GM21515 (cell line): Measurements from ENCODE around the gene DPP10.

ENCODE experiments used
- ATAC-seq: cut with Tn5 transposase; IDR thresholded peaks from one replicate; pipeline ENCODE4 v1.9.1; 2021; ENCODE audit not compliant: unreplicated experiment

DPP10 gene

DNA sequence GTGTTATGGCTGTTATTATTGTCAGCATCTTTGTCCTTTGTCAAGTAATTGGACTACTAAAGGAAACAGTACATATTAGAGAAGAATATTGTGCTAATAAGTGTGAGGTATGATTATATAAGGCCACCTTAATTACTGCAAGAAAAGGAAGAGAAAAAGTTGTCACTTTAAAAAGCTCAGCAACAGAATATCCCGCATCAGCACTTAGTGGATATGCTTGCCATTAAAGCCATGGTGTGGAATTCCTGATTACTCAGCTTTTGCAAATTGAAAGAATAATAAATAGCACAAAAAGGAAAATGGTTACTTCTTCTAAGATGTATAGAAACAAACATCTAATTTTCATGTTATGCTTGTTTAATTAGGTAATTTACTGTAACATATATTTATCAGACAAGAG lies 347.5 kb downstream of the DPP10 start:
- no peak for ATAC-seq

DNA sequence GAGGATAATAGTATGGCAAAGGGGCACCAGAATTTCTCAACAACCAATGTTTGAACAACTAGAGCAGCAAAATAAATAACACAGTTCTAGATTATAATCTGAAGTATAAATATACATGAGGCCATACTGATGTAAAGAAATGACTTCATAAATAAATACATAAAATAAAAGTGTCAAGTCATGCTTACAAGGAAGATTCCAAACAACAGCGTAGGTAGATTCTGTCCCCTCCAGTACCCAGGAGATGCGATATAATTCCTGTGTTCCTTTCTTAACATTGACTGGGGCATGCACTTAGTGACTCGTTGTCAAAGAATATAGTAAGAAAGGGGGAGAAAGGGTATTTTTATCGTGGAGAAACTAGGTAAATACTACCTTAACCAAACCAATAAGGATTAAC lies 355.1 kb downstream of the DPP10 start:
- ATAC-seq: no peak

DNA sequence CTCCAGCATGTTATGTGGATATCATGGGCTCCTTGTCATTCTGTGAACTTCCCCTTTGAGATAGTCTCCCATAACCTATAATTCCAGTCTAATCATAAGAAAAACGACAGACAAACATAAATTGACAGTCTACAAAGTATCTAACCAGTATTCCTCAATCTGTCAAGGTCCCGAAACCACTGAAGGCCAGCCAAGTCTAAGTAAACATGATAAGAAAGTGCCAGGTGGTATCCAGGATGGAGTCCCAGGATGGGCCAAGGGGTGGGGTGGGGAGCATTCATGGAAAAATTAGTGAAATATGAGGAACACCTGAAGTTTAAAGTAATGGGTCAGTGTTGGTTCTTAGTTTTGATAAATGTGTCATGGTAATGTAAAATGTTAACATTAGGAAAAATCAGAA lies 355.5 kb downstream of the DPP10 start:
- no peak for ATAC-seq

DNA sequence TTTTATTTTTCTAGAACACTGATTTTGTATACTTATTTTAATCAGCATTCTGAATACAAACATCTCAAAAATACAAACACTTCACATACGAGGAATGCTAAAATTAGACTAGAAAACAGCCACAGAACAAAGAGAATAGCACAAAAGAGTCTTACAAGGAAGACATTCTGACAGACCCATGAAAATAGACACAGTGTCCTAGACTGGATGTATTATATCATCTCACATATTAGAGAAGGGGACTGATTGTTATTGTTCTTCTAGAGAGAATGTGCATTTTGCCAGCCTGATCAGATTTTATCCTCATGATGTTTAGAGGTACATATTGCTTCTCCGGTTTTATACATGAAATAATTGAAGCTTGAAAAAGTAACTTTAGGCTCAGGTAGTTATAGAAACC lies 357.9 kb downstream of the DPP10 start:
- no peak for ATAC-seq

DNA sequence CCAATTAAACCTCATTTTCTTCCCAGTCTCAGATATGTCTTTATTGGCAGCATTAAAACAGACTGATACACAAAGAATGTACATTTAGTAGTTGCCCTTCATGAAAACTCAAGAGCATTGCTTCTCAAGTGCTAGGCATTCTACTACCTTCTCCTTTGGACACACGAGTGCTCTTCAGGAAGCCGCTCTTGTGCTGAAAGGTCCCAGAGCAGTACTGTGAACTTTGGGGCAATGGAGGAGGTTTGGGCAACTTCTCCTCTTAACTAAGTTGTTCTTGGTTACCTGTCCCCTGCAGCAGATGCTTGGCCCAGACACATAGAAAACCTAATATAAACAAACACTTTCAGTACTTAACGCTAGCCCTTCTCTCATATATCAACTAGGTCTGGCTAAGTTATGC lies 362.8 kb downstream of the DPP10 start:
- no peak for ATAC-seq

DNA sequence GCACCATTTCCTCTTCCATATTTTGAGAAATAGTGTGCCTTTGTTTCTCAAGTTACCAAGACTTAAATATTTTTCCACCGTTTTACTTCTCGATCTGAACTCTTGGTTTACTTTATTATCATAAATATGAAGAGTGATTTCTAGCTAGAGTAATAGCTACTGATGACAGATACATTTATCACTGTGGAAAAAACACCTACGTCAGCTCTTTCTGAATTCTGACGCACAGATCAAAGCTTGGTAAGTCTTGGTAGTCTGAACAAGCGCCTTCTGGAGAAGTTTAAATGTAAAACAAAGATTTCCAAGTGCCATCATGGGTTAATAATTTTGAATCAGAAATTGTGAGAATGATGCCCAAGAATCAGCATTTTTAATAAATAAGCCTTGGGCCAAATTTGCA lies 367.7 kb downstream of the DPP10 start:
- ATAC-seq: no peak

DNA sequence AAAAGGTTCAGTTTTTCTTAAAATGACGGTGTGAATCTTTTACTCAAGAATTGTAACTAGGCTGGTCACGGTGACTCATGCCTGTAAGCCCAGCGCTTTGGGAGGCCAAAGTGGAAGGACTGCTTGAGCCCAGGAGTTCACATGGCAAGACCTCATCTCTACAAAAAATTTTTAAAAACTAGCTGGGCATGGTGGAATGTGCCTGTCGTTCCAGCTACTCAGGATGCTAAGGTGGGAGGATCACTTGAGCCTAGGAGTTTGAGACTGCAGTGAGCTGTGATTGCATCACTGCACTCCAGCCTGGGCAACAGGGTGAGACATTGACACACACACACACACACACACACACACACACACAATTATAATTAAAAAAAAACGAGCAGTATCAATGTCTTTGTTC lies 369.8 kb downstream of the DPP10 start:
- ATAC-seq: no peak

DNA sequence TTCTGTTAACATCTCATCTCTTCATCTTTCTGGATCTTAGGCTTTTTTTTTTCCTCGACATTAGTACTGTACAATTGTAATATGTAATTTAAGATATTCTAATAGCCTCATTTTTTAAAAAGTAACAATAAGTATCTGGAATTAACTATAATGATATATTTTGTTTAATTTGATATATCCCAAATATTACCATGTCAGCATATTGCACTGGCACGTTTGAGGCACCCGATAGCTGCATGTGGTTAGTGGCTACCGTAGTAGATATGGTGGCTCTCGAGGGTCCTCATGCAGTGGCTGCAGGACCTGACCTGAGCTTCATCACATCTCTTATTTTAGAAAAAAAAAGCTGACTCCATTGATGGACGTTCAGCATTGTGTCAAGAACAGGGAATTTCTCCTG lies 371.9 kb downstream of the DPP10 start:
- ATAC-seq: no peak

DNA sequence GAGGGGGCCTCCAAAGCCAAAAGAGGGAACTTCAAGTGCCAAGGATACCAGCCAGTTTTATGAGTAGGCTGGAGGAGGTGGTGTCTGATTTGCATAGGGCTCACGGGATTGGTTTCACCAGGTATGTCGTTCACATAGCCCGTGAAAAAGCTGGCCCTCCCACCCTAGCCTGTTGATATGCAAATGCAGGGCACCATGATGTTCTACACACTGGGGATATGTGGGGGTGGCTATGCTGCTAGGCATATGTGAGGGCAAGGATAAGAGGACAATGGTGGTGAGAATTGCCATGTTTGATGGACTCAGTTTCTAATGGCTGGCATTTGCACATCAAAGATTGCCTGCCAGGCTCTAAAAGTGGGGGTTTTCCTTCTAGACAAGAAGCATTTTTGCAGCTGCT lies 378.6 kb downstream of the DPP10 start:
- ATAC-seq: no peak

DNA sequence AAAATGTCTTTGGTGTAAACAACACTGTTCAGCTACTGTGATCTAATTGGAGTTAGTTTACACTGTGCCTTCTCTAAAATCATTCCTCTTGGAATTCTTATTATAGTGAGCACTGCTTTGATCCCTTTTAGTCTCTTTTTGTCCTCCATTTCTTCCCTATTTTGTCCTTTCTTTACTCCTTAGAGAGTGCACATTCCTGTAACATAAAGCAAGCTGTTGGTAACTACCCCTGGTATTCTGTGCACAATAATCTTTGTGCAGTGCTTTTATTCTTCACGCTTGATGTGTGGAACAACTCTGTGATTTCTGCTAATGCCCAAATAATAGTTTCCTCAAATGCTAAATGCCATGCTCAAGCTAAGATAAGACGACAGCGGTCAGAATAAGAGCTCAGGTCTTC lies 401.5 kb downstream of the DPP10 start:
- ATAC-seq: no peak

DNA sequence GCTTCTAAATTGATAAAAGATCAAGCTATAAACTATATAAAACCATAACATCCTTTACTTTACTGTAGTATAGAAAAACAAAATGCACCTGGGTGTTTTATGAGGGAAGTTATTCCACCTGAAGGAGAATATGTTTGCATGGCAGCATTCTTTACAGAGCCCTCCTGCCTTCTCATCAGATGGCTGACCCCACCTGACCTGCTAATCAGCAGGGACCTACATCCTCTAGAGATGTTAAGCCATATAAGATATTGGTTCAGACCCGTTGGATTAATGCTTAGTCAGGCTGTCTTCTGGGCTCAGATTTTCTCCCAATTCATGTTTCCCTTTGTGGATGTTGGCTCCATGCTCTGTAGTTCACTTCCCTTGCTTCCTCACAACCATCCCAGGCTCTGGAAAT lies 414.8 kb downstream of the DPP10 start:
- ATAC-seq: no peak

DNA sequence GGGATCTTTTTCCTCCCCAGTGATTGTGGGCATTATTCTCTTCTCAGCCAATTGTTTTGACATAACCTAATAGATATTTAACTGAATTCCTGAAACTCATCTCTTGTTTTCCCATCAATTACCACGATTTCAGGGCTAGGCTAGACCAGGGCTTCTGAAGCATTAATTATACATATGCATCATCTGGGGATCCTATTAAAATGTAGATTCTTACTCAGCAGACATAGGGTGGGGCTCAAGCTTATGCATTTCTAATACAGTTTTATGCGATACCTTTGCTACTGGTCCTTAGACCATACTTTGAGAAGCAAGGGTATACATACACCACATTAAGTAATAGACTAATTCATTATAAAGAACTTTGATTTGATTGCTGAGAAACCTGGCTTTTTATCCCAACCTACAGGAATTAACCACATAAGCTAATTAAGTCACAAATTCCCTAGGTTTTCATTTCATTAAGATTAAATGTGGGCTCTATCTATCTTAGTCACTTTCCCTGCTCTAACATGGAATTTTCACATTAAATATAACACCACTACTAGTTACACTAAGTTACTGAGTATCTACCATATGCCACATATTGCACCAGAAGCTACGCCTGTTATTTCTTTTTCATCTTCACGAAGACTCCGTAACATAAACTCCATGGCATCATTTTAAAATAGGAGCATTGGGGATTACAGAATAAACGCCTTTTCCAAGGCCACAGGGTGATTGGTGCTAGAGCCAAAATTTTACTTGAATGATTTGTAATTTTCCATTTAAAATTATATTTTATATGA lies 417.5 kb downstream of the DPP10 start:
- ATAC-seq: no peak

DNA sequence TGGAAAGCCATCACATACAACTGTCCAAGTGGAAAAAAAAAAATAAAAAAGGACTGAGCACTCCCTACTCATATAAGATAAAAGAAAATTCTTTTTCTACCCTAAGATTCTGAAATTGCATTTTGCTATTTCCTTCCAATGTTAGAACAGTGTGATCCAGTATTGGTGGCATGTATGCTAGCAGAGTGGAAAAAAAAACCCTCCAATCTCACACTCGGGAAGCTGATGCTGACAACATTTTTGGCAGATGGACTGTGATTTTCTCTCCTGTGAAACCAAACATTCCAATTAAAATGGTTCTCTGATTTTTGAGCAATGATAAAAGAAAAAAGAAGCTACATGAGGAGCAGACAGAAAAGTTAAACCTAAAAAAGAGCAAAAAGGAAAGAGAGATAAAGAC lies 419.8 kb downstream of the DPP10 start:
- ATAC-seq: no peak

DNA sequence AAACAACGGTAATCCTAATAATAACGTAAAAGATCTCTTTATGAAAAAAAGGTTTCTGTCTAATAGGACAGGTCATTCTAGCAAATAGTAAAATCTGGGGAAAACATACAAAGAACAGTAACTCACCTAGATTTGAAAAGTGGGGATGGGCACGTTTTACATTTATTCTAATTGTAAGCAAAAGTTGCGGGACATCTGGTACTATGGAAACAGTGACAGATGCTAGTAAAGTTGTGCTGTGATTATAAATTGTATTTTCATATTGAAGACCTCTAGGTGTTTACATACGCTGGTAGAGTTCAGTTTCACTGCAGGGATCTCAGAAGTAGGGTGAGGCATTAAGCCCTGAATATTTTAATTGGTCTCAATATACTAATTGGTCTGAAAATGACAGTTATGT lies 422.5 kb downstream of the DPP10 start:
- no peak for ATAC-seq

DNA sequence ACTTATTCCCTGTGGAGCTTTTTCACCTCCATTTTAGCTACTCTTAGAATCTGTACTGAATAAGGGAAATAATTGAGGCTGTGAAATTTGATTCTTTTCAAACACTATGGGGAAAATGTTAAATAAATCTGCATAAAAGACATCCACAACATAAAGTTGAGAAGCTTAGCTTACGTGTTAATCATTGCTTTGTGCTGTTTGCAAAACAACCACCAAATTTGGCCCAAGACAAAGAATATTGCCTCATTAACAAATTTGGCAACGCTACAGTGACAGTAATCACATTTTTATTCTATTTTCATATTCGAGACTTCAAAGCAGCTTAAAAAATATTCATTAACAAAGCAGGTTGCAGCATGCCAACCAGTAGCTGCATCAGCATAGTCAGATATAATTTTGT lies 437.6 kb downstream of the DPP10 start:
- no peak for ATAC-seq

DNA sequence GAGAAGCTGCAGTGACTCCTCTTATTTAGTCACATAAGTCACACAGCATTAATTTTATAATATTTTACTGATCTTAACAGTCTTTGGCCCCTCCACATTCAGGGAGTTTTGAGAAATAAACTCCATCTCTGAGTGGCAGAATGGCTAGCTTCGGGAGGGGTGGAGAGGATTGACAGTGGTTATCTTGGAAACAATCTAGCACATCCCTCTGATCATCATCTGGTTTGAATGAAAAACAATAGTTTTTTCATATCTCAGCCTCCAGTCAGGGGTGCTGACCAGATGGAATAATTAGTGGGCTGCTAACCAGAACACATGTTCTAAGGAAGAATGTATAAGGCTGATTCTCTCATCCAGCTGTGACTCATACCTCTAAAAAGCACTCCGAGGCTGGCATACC lies 477.5 kb downstream of the DPP10 start:
- ATAC-seq: no peak

DNA sequence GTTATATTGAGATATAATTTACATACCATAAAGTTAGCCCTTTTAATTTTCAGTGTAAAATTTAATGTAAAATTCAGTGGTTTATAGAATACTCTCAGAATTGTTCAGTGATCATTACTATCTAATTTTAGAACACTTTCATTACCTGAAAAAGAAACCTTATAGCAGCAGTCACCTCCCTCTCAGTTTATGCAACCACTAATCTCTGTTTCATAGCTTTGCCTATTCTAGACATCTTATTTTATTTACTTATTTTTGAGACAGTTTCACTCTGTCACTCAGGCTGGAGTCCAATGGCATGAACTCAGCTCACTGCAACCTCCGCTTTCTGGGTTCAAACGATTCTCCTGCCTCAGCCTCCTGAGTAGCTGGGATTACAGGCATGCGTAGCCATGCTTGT lies 479.6 kb downstream of the DPP10 start:
- ATAC-seq: no peak

DNA sequence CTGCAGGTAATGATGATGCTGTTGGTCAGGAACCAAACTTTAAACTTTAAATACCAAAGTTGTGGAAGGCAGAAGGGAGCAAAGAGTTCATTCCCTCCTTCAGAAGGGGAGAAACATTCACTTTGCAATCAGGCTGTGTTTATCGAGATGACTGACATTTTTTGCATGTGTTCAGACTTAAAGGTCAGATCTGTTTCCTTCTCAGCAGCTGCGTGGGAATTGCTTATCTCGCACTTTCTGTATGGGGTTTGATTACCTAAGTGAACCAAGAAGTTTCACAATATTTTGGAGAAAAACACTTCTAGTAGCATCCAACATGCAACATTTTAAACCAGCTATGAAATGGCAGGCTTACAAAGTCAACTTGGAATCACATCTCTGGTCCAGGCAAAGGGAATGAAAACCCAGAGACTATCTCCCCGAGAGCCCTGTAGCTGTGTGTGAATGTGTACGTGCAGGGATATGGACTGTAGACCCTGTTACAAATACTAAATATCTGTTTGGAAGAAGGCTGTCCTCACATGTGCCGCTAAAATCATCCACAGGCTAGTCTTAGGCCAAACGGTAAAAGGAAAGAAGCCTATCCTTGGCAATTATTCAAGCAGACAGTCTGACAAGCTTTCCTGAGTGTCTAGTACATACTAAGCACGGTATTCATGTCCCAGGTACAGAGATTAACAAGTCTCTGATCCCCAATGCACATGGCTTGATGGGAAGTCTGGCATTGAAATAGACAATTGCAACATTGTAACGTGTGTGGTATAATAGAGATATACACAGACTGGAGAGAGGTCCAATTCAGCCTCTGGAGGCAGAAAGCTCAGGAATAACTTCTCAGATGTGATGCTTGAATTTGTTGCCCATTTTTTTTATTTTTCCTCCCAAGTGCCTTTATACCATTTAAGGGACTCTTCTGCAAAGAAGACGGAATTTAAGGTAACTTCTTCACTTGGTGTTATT lies 483.1 kb downstream of the DPP10 start:
- no peak for ATAC-seq

DNA sequence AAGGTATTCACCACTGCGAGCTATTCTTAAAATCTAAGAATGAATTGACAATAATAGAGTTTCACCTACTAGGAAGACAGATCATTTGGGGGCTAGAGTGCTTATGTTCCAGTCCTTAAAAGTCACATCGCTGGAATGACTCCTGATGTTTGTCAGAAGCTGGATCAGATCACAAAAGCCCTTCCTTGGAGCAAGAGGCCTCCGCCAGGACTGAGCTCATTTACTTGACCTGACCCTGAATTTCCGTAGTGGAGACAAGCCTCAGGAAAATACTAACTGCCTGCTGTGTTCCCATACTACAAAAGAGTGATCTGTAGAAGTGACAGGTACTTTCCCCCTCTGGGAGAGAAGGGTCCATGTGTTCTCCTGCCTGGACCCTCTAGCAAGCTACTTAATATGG lies 483.9 kb downstream of the DPP10 start:
- ATAC-seq: no peak

DNA sequence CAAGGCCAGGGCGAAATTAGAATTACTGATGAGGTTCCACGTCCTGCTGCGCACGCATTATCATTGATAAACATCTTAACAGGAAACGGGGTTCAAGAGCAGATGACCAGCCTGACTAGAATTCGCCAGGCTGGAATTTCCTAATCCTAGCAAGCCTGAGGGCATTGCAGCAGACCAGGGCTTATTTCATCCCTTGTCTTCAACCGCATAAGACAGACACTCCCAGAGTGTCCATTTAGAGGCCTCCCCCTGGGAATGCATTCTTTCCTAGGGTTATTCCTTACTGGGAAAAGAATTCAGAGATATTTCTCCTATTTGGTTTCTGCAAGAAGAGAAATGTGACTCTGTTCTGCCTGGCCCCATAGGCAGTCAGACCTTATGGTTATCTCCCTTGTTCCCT lies 486.8 kb downstream of the DPP10 start:
- no peak for ATAC-seq

DNA sequence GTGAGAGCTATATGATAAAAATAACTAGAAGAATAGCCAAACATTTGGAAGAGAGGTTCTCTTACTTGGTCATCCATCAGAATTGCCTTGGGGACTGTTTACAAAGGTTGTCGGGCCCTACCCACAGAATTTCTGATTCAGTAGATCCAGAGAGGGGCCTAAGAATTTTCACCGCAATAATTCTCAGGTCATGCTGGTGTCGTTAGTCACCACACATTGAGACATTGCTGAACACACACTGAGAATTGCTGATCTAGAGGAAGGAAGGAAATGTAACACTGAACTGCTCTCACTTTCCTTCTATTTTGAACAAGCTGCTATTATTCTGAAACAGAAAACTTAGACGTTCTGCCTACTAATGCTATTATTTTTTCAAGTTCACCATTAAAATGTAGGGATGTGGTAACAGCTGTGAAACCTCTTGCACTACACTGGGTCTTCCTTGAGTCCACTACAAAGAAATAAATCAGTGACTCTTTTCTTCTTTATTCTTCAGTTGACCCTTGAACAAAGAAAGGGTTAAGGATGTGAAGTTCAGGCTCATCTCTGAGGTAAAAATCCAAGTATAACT lies 491.3 kb downstream of the DPP10 start:
- ATAC-seq: no peak

DNA sequence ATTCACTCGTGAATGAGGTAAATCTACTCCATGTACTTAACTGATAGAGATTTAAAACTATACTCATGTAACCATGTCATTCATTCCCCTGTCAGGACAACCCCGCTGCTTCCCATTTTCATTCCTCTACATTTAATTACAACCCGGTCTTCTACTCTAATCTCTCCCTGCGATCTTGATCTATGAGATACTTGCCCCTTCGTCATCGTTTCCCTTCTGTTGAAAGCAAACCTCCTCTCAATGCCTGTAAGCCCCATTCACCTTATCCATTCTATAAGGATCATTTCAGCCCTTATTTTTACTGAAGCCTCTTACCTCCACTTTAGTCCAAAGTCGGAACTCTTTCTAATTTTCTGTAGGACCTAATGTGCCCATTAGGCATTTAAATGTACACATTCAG lies 492.6 kb downstream of the DPP10 start:
- no peak for ATAC-seq
